ENCODE data around the gene SLC50A1.

SLC50A1 gene

DNA sequence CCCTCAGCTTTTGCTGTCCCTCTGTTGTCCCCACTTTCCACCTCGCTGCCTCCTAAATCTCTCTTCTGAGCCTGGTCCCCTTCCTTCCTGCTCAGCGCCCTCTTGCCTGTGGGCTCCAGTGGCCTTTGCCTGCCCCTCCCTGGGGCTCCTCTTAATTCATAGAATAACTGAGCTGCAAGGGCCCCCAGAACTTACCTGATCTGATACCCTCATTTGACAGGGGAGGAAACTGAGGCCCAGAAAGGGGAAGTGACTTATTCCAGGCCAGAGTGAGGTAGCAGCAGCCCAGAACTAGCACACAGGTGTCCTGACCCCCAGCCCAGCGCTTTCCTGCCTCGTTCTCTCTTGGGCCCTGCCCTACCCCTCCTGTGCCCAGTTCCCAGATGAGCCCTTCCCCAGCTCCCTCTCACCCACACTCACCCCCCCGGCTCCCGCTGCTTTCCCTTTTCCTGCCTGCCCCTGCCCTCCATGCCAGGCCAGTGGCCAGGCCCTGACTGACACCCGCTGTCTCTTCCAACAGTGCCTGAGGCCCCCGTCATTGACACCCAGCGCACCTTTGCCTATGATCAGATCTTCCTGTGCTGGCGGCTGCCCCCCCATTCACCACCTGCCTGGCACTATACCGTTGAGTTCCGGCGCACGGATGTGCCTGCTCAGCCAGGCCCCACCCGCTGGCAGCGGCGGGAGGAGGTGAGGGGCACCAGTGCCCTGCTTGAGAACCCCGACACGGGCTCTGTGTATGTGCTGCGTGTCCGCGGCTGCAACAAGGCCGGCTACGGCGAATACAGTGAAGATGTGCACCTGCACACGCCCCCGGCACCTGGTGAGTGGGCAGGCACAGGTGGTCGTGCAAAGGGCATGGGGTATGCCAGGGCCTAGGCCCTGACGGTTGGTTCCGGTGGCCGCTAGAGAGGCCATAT lies 43.7 kb downstream of the SLC50A1 start:
- TF ChIP-seq, protein P1, sequence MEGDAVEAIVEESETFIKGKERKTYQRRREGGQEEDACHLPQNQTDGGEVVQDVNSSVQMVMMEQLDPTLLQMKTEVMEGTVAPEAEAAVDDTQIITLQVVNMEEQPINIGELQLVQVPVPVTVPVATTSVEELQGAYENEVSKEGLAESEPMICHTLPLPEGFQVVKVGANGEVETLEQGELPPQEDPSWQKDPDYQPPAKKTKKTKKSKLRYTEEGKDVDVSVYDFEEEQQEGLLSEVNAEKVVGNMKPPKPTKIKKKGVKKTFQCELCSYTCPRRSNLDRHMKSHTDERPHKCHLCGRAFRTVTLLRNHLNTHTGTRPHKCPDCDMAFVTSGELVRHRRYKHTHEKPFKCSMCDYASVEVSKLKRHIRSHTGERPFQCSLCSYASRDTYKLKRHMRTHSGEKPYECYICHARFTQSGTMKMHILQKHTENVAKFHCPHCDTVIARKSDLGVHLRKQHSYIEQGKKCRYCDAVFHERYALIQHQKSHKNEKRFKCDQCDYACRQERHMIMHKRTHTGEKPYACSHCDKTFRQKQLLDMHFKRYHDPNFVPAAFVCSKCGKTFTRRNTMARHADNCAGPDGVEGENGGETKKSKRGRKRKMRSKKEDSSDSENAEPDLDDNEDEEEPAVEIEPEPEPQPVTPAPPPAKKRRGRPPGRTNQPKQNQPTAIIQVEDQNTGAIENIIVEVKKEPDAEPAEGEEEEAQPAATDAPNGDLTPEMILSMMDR (IDR thresholded peaks at IDR 0.05; ENCODE audit: low read depth, low read length, missing control alignments) = no peak
- no peak for DNase-seq (ENCODE audit: low read depth)
- H3K4me3 ChIP-seq (ENCODE audit: low read depth, low read length) = no peak overlapping the region
- in situ Hi-C loops (cut with HindIII; ENCODE audit: low sequenced_read_pairs) = no loop called here

DNA sequence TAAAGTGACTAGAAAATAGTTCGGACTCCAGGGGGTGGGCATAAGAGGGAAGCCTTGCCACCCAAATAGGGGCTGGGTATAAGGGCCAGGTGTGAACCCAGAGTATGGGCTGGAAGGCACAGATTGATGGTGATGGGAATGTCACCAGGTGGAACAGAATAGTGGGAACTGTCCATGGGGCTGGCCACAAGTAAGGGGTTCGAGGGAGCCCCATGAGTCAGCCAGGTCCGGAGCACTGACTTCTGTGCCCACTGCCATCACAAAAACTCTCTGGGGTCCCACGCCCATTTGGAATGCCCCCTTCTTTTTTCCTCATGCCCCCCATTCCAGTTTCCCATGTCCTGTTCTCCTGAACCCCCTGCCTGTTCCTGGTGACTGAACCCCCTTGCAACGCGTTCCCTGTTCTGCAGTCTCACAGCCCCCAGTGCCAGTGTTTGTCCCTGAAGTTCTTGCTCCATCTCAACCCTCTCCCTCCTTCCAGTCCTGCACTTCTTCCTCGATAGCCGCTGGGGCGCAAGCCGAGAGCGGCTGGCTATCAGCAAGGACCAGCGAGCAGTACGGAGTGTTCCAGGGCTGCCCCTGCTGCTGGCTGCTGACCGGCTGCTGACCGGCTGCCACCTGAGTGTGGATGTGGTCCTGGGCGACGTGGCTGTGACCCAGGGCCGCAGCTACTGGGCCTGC lies 45.9 kb downstream of the SLC50A1 start:
- DNase-seq (ENCODE audit: low read depth) = no peak
- in situ Hi-C loops (cut with HindIII; ENCODE audit: low sequenced_read_pairs) = no loop called here
- H3K4me3 ChIP-seq (ENCODE audit: low read depth, low read length) = no peak overlapping the region
- TF ChIP-seq, protein P1 (IDR thresholded peaks at IDR 0.05; ENCODE audit: low read depth, low read length, missing control alignments) = no peak

DNA sequence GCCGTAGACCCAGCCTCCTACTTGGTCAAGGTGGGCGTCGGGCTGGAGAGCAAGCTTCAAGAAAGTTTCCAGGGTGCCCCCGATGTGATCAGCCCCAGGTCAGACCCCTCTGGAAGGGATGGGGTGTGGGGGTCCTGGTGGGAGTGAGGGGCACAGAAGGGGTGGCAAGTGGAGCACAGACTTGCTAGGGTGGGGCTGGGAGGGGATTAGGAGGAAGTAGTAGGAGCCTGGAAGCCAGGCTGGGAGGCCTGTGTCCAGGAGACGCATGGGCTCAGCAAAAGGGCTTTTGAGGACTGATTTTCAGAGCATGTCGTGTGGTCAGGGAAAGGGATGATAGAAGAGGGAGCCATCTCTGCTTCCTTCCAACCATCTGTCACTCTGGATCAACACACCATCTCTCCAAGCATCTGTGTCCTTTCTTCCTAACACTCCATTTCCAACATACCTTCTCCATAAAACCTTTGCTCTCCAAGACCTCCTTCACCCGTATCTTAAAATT lies 46.4 kb downstream of the SLC50A1 start:
- no peak for DNase-seq (ENCODE audit: low read depth)
- in situ Hi-C loops (cut with HindIII; ENCODE audit: low sequenced_read_pairs) = no loop called here
- H3K4me3 ChIP-seq (ENCODE audit: low read depth, low read length) = no peak overlapping the region
- TF ChIP-seq, protein P1 (IDR thresholded peaks at IDR 0.05; ENCODE audit: low read depth, low read length, missing control alignments) = no peak

DNA sequence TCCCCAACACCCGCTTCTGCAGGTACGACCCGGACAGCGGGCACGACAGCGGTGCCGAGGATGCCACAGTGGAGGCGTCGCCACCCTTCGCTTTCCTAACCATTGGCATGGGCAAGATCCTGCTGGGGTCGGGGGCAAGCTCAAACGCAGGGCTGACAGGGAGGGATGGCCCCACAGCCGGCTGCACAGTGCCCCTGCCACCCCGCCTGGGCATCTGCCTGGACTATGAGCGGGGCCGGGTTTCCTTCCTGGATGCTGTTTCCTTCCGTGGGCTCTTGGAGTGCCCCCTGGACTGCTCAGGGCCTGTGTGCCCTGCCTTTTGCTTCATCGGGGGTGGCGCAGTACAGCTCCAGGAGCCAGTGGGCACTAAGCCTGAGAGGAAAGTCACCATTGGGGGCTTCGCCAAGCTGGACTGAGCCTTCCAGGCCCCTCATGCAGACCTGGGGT lies 48.1 kb downstream of the SLC50A1 start:
- TF ChIP-seq, protein P1 (IDR thresholded peaks at IDR 0.05; ENCODE audit: low read depth, low read length, missing control alignments) = no peak
- DNase-seq (ENCODE audit: low read depth) = no peak
- in situ Hi-C loops (cut with HindIII; ENCODE audit: low sequenced_read_pairs) = no loop called here
- H3K4me3 ChIP-seq (ENCODE audit: low read depth, low read length) = no peak overlapping the region

DNA sequence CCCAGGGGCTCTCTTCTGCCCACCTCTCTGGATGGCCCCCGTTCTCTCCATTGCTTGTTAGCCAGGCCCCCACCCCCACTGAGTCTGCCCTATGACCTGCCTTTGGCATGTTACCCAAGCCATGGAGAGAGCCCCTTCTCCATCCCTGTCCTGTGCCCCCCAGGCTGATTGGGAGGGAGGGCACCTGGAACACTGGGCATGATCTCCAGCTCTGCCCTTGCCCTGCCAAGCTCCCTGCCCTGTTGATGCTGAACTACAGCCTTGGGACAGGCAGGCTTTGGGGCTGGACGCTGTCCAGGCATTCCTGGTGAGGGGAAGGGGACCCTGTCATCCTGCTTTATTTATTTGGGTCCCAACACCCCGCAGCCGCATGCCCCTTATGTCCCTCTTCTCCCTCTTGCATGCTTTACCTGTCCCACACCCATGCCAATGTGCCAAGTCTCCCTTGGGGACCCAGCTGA lies 48.7 kb downstream of the SLC50A1 start:
- no peak overlapping the region for H3K4me3 ChIP-seq (ENCODE audit: low read depth, low read length)
- in situ Hi-C loops (cut with HindIII; ENCODE audit: low sequenced_read_pairs) = no loop called here
- DNase-seq (ENCODE audit: low read depth) = no peak
- TF ChIP-seq, protein P1 (IDR thresholded peaks at IDR 0.05; ENCODE audit: low read depth, low read length, missing control alignments) = no peak
